ENCODE data around the gene MACROD1. TPM values are rescaled to one million over a fixed set of nuclear protein-coding genes. Genes with fewer than 3 reads are reported as not detected.

MACROD1 gene
- total and polyA plus RNA-seq, 12 donors: 5.5 to 62.9 (median 26.8) TPM

GRCh38 chr11:64053699-64054098 is 112.2 kb downstream of the MACROD1 start:
- Histone ChIP-seq H3K27me3 (no peaks in the 10 kb centered on the region), H3K9me3 (replicated peaks in 1 of 3) (no peaks in the 10 kb centered on the region), H3K4me3 (no peak overlapping the region), H3K4me1 (replicated peaks in 1 of 2) (no peaks in the 10 kb centered on the region), H3K27ac (peak overlapping the region in 1 of 5 donors; percentile 34), H3K36me3 (replicated peaks in 1 of 2) (no peaks in the 10 kb centered on the region)
- TF ChIP-seq CTCF (IDR thresholded peaks at IDR 0.05) (no peak), POLR2A (IDR thresholded peaks at IDR 0.05) (no peak)
- intact Hi-C loops (cut with DNase I): no loop called here
- 80 to 91% (median 84%) methylated on average over 9 to 15 of the region's 15 CpGs for WGBS, 4 donors
- no peak for DNase-seq

GRCh38 chr11:64052938-64053622 is 112.8 kb downstream of the MACROD1 start:
- 73 to 92% (median 90%) methylated on average over 6 to 11 of the region's 11 CpGs for WGBS, 4 donors
- H3K36me3 ChIP-seq (replicated peaks in 1 of 2): no peaks in the 10 kb centered on the region
- intact Hi-C loops (cut with DNase I): no loop called here
- no peaks in the 10 kb centered on the region for H3K4me1 ChIP-seq (replicated peaks in 1 of 2)
- no peak for DNase-seq
- TF ChIP-seq POLR2A (IDR thresholded peaks at IDR 0.05): no peak
- TF ChIP-seq CTCF (IDR thresholded peaks at IDR 0.05): no peak
- H3K27ac ChIP-seq: peak overlapping the region in 1 of 5 donors; percentile 34
- H3K9me3 ChIP-seq (replicated peaks in 1 of 3): no peaks in the 10 kb centered on the region
- no peaks in the 10 kb centered on the region for H3K27me3 ChIP-seq
- H3K4me3 ChIP-seq: no peak overlapping the region

GRCh38 chr11:64052436-64052835 is 113.5 kb downstream of the MACROD1 start:
- 93 to 100% (median 99%) methylated on average over 2 of the region's 2 CpGs; no CpG with 5 or more reads in 1 of the 4 donors for WGBS, 4 donors
- intact Hi-C loops (cut with DNase I): no loop called here

GRCh38 chr11:64051297-64051696 is 114.6 kb downstream of the MACROD1 start:
- intact Hi-C loops (cut with DNase I): no loop called here
- Histone ChIP-seq H3K4me3 (no peak overlapping the region), H3K4me1 (replicated peaks in 1 of 2) (no peaks in the 10 kb centered on the region), H3K9me3 (replicated peaks in 1 of 3) (no peaks in the 10 kb centered on the region), H3K27me3 (no peaks in the 10 kb centered on the region), H3K27ac (no peak overlapping the region), H3K36me3 (replicated peaks in 1 of 2) (no peaks in the 10 kb centered on the region)
- no peak for DNase-seq
- no peak for TF ChIP-seq POLR2A (IDR thresholded peaks at IDR 0.05)
- no peak for TF ChIP-seq CTCF (IDR thresholded peaks at IDR 0.05)
- 86 to 100% (median 94%) methylated on average over 2 to 19 of the region's 19 CpGs for WGBS, 4 donors

More at GRCh38 chr11:64052436-64052835, 113.5 kb downstream of the MACROD1 start:
- TF ChIP-seq CTCF (IDR thresholded peaks at IDR 0.05) (no peak), POLR2A (IDR thresholded peaks at IDR 0.05) (no peak)
- Histone ChIP-seq H3K9me3 (replicated peaks in 1 of 3) (no peaks in the 10 kb centered on the region), H3K4me1 (replicated peaks in 1 of 2) (no peaks in the 10 kb centered on the region), H3K4me3 (no peak overlapping the region), H3K27me3 (no peaks in the 10 kb centered on the region), H3K36me3 (replicated peaks in 1 of 2) (no peaks in the 10 kb centered on the region), H3K27ac (no peak overlapping the region)
- no peak for DNase-seq

Measured in adrenal gland (tissue), 12 donors.